ENCODE results near the gene MAP2K7.
"Not testable (repeated sequence)": the region's sequence is repeated elsewhere in the genome, so short reads cannot be mapped to it uniquely, and the experiment has no call there.

Gene MAP2K7

GRCh38 chr19:7908742-7909461 is 5.2 kb downstream of the MAP2K7 start:
- DNase-seq, result no peak

GRCh38 chr19:7909471-7910067 is 5.9 kb downstream of the MAP2K7 start:
- DNase-seq, result no peak

GRCh38 chr19:7910321-7911161 is 6.9 kb downstream of the MAP2K7 start:
- DNase-seq, result no peak

- no peak for DNase-seq
Measured at GRCh38 chr19:7911508-7912143, 7.9 kb downstream of the MAP2K7 start.

GRCh38 chr19:7912144-7912696 is 8.5 kb downstream of the MAP2K7 start:
- no peak for DNase-seq

- no peak for DNase-seq
Measured at GRCh38 chr19:7912697-7913564, 9.3 kb downstream of the MAP2K7 start.

GRCh38 chr19:7913652-7914051 is 10.0 kb downstream of the MAP2K7 start:
- no peak for DNase-seq

GRCh38 chr19:7914099-7914498 is 10.4 kb downstream of the MAP2K7 start:
- no peak for DNase-seq

GRCh38 chr19:7914598-7915045 is 10.9 kb downstream of the MAP2K7 start, which contains the start of gene TGFBR3L:
Gene TGFBR3L (plus strand): TSS chr19:7914830.
- DNase-seq, result no peak

- DNase-seq, result no peak
Measured at GRCh38 chr19:7915250-7916102, 11.8 kb downstream of the MAP2K7 start.

- DNase-seq, result no peak
Measured at GRCh38 chr19:7916103-7916954, 12.7 kb downstream of the MAP2K7 start.

- no peak for DNase-seq
Measured at GRCh38 chr19:7916955-7917266, 13.2 kb downstream of the MAP2K7 start.

- DNase-seq, result no peak
Measured at GRCh38 chr19:7917267-7918061, 13.8 kb downstream of the MAP2K7 start.

- DNase-seq, result not testable (repeated sequence)
Measured at GRCh38 chr19:7918062-7918614, 14.5 kb downstream of the MAP2K7 start.

GRCh38 chr19:7918615-7919421 is 15.1 kb downstream of the MAP2K7 start:
- DNase-seq, result no peak

GRCh38 chr19:7919610-7920518 is 16.2 kb downstream of the MAP2K7 start, which contains the start of gene SNAPC2:
Gene SNAPC2 (plus strand): TSS chr19:7920338. CDS start chr19:7920367, 29 bp downstream.
- peak; percentile 65 for DNase-seq

Measured in NCI-H2029 treated with DMSO at 0.1 percent for 48 hours (cell line).